ENCODE measurements around the gene MYL6B.
"Not testable (repeated sequence)": the region's sequence is repeated elsewhere in the genome, so short reads cannot be mapped to it uniquely, and the experiment has no call there.

MYL6B gene

DNA sequence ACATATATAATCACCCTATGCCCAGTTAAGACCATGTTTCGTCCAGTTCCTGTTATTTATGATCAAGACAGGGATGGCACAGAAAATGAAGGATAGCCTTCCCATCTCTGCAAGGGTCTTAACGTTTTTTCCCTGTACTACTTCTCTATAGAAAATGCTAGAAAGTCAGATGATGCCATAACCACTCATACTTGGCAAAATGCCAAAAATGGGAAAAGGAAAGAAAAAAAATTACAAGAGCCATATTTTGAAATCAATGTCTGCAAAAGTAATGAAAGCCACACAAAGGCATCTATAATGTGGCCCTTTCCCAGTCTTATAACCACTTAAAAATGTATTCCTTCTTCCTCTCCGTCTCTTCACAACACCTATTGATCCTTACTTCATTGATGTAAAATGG lies 1.8 kb upstream of the MYL6B start:
- no peak for FAIRE-seq
- no peak for DNase-seq (ENCODE audit: extremely low spot score, insufficient read length, low read depth)

DNA sequence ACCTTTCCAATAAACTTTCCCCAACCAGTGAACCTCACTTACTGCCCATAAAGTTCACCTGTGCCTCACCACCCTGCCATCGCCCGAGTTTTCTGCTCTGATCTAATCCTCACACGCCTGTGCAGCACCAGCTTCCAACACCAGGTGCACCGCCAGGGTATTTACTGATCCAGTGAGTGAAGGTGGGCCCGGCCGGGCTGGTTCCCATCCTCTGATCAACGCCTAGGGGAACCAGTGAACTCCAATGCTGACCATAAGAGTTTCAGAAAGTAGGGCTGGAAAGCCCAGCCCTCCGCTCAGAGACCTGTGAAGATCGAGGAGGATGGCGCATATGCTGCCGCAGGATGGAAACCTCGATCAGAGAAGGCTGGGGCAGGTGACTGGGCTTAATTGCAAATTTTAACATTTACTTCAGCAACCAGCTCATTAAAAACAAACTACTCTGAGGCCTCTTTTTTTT lies 685 bp upstream of the MYL6B start:
- no peak for FAIRE-seq
- DNase-seq (ENCODE audit: extremely low spot score, insufficient read length, low read depth) = no peak

DNA sequence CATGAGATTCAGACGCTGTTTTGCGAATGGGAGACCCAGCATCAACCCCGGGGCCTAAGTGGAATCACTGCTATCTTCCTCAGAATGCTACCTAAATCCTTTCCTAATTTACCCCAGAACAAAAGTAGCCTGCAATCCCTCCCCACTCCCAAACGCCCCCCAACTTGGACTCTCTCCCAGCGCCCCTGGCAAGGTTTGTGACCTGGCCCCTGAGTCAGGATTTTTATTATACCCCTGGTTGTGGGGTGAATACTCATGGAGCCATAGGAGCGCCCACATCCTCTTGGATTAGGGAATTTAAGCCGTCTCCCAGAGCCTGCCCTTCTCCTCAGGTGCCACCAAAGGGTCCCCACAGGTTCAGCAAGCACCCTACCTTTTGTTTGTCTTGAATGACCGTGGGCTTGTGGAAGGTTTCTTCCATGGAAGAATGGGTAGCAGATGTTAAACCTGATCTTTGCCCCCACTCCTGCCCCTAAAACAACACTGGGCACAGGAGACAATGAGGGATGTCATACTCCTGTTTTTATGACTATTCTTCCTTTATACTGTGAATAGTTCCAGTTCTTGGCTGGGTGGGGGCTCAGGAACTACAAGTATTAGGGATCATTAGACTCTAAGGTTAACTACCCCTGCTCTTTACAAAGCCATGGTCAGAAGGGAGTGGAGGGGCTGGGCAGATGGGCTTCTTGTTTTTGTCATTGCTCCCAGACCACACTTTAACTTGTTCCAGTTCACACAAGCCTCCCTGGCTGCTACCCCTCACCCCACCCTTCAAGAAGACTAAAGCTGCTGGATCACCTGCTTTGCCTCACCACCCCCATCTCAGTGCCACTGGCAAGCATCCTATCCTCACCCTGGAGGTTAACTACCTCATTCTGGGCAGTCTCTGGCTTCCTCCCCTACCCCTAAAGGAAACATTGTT lies 630 bp downstream of the MYL6B start:
- DNase-seq (ENCODE audit: extremely low spot score, insufficient read length, low read depth) = no peak

GRCh38 chr12:56153678-56154065 lies 1.3 kb downstream of the MYL6B start:
- no peak for DNase-seq (ENCODE audit: extremely low spot score, insufficient read length, low read depth)
- no peak for FAIRE-seq

More for the DNA sequence above, 630 bp downstream of the MYL6B start:
- no peak for FAIRE-seq

DNA sequence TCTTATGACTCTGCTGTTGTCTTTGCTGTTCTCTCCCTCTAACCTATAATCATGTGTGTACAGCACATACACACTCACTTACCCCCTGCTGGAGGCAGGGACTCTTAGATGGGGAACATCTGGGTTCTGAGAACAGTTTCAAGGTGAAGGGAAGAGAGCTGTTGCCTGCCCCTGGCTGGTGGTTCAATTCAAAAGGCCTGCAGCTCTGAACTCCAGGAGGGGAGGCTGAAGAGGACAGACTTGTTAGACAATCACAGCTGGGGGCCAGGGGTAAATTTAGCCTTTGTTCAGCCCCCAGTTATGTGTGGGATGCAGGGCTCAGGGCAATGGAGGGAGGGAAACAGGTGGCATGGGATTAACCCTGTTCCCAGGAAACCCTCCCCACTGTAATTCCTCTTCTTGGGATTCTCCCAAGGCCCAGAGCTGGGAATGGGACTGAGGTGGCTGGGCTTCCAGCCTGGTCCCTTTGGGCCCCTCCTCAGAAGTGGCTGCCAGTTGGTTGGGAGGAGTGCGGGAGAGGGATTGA lies 1.9 kb downstream of the MYL6B start:
- DNase-seq (ENCODE audit: extremely low spot score, insufficient read length, low read depth) (no peak), FAIRE-seq (no peak)

- no peak for FAIRE-seq
- no peak for DNase-seq (ENCODE audit: extremely low spot score, insufficient read length, low read depth)
Observed at GRCh38 chr12:56154818-56155217, 2.4 kb downstream of the MYL6B start.

GRCh38 chr12:56155256-56155845 lies 3.0 kb downstream of the MYL6B start:
- FAIRE-seq (no peak), DNase-seq (ENCODE audit: extremely low spot score, insufficient read length, low read depth) (no peak)

GRCh38 chr12:56156464-56157200 lies 4.2 kb downstream of the MYL6B start:
- DNase-seq (ENCODE audit: extremely low spot score, insufficient read length, low read depth); FAIRE-seq: not testable (repeated sequence)

- DNase-seq (ENCODE audit: extremely low spot score, insufficient read length, low read depth) = peak; percentile 58
- no peak for FAIRE-seq
Observed at GRCh38 chr12:56157201-56158028, 5.0 kb downstream of the MYL6B start.

DNA sequence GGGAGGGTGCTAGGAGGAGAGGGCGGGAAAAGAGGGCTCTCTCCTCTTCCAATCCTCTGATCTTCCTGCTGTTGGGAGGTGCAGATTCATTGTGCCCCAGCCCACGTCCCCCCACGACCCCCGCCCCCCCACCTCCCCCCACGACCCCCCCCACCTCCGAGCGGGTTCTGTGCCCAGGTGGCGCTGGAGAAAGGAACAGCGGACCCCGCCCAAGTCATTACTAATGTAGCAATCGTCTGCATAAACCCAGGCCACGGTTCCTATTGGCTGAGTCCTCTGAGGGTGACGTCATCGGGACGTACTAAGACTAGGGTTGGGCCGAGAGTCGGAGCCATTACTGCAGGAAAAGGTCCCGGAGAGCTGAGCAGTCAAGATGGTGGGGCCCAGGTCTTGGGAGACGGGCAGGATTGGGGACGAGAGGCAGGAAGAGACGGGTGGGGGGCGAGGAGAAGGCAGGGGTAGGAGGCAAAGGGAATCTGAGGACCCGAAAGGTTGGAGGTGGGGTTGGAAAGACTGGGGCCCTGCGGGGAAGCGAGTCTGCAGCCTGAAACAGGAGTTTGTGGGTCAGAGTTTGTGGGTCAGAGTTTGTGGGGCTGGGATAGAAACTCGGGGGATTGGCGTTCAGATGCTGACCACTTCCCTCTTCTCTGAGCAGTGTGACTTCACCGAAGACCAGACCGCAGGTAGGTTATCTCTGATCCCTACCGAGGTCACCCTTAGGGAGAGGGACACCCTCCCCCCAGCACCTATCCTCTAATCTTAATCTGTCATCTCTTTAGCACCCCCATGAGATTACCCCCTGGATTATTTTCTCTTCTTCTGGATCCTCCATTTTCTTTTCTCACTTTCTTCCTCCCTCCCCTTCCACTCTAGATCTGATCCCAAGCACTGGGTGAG lies 5.9 kb downstream of the MYL6B start, which contains the start of gene MYL6:
TSS of gene MYL6 (plus strand) at position 331 of the 897 bp plus-strand sequence. CDS start at position 374, 43 bp downstream.
- DNase-seq (ENCODE audit: extremely low spot score, insufficient read length, low read depth) (peak; percentile 80), FAIRE-seq (peak; percentile 96)

DNA sequence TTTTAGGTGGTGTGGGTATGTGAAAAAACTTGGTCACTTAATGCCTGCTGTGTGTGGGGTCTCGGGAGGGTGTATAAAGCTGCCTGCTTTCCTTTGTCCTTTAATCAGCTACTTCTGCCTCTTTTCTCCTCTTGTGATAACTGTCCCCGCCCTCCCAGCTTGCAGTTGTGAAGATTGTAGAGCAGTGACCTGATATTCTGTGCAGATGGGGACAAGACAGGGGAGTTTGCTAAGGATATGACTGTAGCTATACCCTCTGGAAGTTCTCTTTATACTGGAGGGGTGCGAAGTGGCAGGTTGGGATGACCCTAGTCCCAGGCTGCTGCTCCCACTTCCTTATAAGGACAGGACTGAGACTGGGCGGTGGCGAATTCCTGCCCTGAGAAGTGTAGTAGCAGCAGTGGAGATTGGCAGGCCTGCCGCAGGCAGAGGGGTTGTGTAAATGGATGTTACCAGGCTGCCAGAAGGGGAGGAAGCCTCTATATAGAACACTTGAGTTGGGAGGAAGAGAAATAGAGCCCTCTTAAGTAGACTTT lies 6.6 kb downstream of the MYL6B start:
- FAIRE-seq = peak; percentile 72
- no peak for DNase-seq (ENCODE audit: extremely low spot score, insufficient read length, low read depth)

DNA sequence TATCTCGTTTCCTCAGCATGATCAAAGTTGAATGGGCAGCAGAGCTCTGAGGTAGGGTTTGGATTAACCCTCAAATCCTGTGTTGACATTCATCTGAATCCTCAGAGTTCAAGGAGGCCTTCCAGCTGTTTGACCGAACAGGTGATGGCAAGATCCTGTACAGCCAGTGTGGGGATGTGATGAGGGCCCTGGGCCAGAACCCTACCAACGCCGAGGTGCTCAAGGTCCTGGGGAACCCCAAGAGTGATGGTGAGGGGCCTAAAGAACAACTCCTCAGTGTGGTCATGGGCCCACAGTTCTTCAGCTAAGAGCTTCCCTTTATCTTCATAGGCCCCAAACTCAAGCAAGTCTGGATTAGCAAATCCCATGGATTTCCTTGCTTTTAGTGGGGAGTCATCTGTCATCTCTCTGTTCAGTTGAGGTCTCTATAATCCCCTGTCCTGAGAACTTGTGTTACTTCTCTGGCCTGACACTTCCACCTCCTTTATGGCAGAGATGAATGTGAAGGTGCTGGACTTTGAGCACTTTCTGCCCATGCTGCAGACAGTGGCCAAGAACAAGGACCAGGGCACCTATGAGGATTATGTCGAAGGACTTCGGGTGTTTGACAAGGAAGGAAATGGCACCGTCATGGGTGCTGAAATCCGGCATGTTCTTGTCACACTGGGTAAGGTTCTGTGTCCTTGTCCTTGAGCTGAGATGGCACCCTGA lies 7.2 kb downstream of the MYL6B start:
- FAIRE-seq = no peak
- DNase-seq (ENCODE audit: extremely low spot score, insufficient read length, low read depth) = no peak

GRCh38 chr12:56160193-56160763 lies 7.9 kb downstream of the MYL6B start:
- DNase-seq (ENCODE audit: extremely low spot score, insufficient read length, low read depth) = no peak

GRCh38 chr12:56160894-56161689 lies 8.7 kb downstream of the MYL6B start:
- no peak for DNase-seq (ENCODE audit: extremely low spot score, insufficient read length, low read depth)
- FAIRE-seq = no peak

More at GRCh38 chr12:56160193-56160763, 7.9 kb downstream of the MYL6B start:
- no peak for FAIRE-seq

DNA sequence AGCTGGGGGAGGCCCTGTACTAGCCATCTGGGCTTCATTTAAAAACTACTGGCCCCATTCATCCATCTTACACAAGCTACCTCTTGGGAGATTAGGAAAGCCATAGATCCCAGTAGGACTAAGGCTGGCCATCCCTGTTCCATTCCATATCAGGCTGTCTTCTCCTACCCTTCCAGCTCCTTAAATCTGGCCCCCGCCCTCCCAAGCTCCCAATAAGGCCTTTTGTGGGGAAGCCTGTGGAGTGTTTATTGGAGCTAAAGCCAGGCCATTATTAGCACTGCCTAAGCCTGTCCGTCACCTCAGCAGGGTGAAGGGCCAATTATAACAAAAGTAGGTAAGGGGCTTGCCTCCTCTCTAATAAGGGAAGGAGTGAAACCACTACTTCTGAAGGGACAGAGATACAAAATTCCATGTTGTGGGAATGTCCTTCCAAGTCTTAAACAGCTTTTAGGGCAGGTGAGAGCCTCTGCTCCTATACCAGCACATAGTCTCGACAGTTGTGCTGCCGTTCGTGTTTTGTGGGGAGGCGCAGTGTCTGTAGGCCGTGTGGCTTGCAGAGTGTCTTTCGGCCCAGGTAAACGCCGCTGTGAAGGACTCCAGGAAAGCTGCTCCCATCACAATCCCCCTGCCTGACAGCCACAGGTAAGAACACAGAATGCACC lies 9.4 kb downstream of the MYL6B start:
- FAIRE-seq = no peak
- no peak for DNase-seq (ENCODE audit: extremely low spot score, insufficient read length, low read depth)
